HG02588 (cell line): ENCODE data around the gene CERS1.

Experiments used
- ATAC-seq: cut with Tn5 transposase; IDR thresholded peaks from one replicate; pipeline ENCODE4 v1.9.1; 2021; ENCODE audit warnings: mild to moderate bottlenecking, moderate library complexity; ENCODE audit not compliant: unreplicated experiment

Gene CERS1

GRCh38 chr19:18899624-18900560, 3.9 kb upstream of the CERS1 start:
- ATAC-seq = no peak

DNA sequence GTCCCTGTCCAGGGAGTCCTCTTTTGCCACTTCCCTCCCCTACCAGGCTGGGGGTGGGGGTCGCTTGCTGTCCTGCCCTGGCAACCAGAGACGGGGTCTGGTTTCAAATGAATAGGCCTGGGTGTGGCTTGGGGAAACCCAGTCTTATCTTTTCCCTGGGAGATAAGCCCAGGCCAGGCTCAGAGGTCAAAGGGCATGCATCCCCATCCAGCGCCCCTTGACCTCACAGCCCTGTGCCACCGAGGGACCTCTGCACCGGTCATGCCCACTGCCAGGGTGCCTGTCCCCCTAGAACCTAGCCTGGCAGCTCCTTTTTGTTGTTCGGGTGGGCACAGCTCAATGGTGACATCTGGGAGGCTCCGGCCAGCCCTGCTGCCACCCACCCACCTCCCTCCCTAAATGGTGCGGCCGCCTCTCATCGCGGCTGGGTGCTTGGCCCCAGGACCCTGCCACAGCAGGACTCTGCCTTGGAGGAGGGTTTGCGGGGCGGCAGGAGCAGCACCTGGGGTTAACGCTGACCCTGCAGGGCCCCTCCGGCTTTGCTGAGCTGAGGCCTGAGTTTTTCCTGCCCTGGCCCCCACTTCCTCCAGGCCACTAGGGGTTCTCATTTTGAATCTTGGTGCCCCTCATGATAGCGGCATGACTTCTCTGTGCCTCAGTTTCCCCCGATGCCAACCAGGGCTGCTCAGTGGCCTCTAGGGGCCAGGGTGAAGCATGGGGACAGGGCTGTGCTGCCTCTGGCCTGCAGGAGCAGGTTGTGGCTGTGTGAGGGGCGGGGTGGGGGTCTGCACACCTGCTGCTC, 2.9 kb upstream of the CERS1 start:
- ATAC-seq = no peak

- no peak for ATAC-seq
Observed at GRCh38 chr19:18898081-18898606, 2.2 kb upstream of the CERS1 start.

DNA sequence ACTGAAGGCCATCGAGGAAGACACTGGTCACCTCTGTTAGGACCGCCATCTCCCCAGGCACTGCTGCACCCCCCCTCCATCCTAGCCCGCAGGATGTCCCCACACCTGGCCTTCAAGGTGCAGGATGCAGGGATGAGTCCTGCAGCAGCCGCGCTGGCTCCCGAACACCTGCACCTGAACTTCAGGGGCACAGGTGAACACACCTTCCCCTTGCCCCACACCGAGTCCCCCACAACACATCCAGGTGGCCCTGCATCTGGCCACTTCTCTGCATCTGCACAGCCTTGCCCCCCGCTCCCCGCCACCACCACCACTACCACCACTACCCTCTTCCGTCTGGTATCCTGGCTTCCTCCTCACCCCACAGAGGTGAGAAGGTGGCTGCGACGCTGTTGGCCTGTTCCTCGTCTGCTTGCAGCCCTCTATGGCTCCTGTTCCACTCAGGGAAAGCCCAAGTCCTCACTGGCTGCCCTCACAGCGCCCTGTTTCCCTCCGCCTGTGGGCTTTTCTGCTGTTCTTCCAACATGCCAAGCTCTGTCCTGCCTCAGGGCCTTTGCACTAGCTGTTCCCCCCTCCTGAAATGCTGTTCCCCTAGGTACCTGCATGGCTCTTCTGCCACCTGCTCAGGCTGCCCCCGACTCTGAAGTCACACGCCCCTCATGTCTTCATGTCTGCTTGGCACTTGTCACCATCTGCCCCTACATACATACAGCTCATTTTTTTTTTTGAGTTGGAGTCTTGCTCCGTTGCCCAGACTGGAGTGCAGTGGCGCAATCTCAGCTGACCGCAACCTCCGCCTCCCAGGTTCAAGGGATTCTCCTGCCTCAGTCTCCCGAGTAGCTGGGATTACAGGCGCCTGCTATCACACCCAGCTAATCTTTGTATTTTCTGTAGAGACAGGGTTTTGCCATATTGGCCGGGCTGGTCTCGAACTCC, 1.4 kb upstream of the CERS1 start:
- no peak for ATAC-seq

DNA sequence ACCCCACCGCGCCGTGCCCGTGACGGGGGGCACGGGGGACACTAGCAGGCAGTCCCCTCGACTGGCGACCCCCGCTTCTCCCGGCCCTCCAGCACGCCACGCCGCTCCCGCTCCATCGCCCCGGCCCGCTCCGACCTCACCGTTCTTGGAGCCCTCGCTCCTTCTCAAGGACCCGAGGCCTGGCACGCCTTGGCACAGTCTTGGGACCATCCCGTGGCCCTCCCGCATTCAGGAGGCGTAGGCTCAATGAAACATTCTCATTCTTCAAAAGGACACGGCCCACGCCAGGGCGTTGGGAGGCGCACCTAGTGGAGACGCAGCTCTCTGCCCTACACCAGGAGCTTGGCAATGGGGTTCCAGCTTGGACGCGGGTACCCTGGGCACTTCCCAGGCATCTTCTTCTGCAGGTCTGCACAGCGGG, 473 bp upstream of the CERS1 start:
- ATAC-seq = no peak

GRCh38 chr19:18895038-18895823, 727 bp downstream of the CERS1 start:
- no peak for ATAC-seq

DNA sequence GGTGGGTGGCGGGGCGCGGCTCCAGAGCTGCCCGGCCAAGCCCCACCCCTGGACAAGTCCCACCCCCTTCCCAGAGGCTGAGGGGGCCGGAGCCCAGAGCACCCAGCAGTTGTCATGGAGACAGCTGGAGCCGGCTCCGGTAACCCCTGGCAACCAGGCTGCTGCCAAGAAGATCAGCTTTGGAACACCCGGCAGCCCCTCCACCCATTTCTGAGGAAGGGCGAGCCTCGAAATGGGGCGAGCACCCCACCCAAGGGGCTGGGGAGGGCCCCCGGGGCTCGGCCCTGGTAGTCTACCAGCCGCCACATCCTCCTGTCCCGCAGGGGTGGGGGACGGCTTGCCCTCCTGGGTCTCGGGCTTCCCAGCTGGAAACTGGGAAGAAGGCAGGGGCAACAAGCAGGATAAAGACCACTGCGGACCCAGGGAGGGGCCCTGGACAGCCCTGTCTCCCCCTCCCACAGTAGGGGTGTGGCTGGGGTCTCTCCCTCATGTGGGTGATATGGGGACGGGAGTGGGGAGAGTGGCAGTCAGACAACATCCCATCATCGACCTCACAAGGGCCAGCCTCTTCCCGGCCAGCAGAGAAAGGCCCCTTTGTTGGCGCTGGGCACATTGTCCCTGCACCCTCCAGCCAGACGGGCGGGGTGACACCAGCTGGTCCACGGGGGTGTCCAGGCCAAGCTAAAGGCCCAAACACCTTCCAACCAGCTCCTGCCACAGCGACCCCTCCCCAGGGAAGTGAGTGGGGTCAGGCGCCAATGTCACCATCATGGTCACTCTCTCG, 1.5 kb downstream of the CERS1 start:
- no peak for ATAC-seq

DNA sequence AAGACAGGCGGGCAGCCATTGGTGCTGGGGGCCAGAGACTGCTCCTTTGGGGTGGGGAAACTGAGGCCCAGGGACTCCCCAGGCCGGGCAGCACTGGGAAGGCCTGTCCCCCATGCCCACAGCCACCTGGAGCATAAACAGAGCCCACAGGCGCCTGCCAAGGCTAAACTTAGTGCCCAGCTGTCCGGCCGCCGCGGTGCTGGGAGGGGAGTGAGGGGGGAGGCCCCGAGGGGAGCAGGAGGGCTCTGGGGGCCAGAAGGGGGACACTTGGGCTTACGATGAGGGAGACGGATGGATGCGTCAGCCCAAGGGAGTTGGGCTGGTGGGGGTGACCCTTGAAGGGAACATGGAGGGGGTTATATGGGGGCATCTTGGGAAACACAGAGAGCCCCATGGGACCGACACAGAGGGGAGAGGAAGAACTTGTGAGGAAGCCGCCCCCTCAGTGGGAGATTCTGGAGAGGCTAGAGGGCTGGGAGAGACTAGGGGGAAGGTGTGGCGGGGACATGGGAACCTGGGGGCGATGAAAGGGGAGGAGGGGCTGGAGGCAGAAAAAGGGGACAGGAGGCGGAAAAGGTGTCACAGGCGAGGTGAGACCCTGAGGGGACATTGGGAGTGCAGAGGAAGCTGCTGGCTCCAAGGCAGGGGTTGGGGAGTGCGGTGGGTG, 2.2 kb downstream of the CERS1 start:
- no peak for ATAC-seq

GRCh38 chr19:18889949-18890745, 5.8 kb downstream of the CERS1 start:
- ATAC-seq = no peak

- ATAC-seq = no peak
Observed at GRCh38 chr19:18886972-18887371, 9.0 kb downstream of the CERS1 start.

- ATAC-seq = no peak
Observed at GRCh38 chr19:18883526-18884304, 12.2 kb downstream of the CERS1 start.

DNA sequence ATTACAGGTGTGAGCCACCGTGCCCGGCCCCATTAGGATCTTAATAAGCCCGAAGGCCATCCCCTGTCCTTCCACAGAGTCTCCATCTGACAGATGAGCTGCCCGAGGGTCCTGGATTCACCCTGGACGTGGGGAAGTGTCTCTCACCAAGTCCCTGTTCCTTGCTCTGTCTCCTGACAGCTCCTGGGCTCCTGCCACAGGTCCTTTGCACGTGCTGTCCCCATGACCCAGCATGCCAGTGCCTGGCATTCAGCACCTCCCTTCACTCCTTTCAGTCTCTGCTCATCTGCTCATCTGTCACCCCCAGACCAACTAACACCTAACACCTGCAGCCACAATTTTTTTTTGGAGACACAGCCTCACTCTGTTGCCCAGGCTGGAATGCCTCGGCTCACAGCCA, 14.5 kb downstream of the CERS1 start:
- ATAC-seq = no peak

GRCh38 chr19:18879579-18880373, 16.2 kb downstream of the CERS1 start:
- ATAC-seq = no peak

DNA sequence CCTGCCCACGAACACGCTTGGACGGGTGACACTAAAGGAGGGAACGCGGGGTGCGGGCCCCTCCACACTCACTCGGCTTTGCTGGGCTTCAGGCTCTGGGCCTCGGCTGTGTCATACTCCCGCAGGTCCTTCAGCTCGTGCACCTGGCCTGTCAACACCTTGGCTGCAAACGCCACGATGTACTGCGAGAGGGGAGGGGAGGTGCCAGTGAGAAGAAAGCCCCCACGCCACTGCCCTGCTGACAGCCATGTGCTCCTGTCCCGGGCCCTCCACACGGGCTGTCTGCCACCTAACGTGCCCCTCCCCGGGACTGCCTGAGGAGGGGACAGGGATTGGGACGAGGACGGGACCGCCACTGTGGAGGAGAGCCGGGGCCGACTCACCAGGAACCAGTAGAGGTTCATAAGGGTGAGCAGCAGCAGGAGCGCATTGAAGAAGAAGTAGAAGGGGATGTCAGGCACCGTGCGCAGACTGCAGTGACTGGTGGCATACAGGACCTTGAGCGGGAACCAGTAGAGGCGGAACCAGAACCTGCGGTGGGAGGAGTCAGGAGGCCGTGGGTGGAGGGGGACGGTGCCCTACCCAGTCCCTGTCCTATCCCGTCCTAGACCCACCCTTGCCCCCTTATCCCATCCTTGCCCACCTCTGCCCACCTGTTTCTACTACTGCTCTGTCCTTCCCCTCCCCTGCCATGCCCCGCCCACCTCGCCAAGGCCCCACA, 16.9 kb downstream of the CERS1 start:
- no peak for ATAC-seq

GRCh38 chr19:18878058-18878797, 17.7 kb downstream of the CERS1 start:
- no peak for ATAC-seq
